ENCODE measurements around the gene GNS. TPM values are rescaled to one million over a fixed set of nuclear protein-coding genes. Genes with fewer than 3 reads are reported as not detected.

GNS gene
- total RNA-seq, 1 experiment from 2014 or later: 26.0 TPM

DNA sequence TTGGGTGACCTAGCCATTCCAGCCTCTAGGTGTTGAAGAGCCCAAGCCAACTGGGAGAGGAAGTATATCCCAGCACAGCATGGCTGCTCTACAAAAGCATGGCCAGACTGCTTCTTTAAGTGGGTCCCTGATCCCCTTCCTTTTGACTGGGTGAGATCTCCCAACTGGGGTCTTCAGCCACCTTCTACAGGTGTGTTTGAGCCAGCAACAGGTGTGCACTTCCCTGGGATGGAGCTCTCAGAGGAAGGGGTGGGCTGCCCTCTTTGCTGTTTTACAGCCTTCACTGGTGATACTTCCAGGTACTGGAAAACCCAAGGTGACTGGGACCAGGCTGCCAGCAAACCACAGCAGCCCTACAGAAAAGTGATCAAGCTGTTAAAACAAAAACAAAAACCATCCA, 14.2 kb upstream of the GNS start:
- Histone ChIP-seq H3K23ac (ENCODE audit: insufficient read length, low read depth, low read length) (no peak overlapping the region), H2BK15ac (ENCODE audit: low read depth, low read length) (no peak overlapping the region), H4K8ac (replicated peaks; ENCODE audit: insufficient read length, low read depth, low read length) (no peak overlapping the region), H3T11ph (ENCODE audit: low read length) (no peak overlapping the region), H3K14ac (ENCODE audit: insufficient read depth, low read length) (no peak overlapping the region), H3K9ac (ENCODE audit: extremely low read depth, insufficient read length, low read length) (no peak overlapping the region), H3K79me1 (ENCODE audit: insufficient read depth, low read depth, low read length, poor library complexity, severe bottlenecking) (no peaks in the 10 kb centered on the region), H2AK5ac (ENCODE audit: insufficient read length, low read length) (no peak overlapping the region), H3K79me2 (ENCODE audit: insufficient read depth, low read length) (no peaks in the 10 kb centered on the region), H2BK120ac (ENCODE audit: low read depth, low read length, poor library complexity, severe bottlenecking) (no peak overlapping the region), H3K27ac (ENCODE audit: insufficient read length, low read depth, low read length) (no peak overlapping the region), H3K4me1 (ENCODE audit: insufficient read depth, low read length) (no peaks in the 10 kb centered on the region), H3K4ac (ENCODE audit: low read depth, low read length) (no peak overlapping the region), H2BK20ac (ENCODE audit: low read depth, low read length, poor library complexity, severe bottlenecking) (no peak overlapping the region), H3K4me2 (ENCODE audit: insufficient read depth, insufficient read length, low read length) (no peak overlapping the region), H4K5ac (ENCODE audit: insufficient read length, low read depth, low read length) (no peak overlapping the region), H4K20me1 (ENCODE audit: control insufficient read depth, insufficient read depth, insufficient read length) (no peaks in the 10 kb centered on the region), H3K23me2 (ENCODE audit: insufficient read length, low read depth, low read length, poor library complexity, severe bottlenecking) (no peaks in the 10 kb centered on the region), H3K18ac (ENCODE audit: insufficient read length, low read depth, low read length) (no peak overlapping the region), H3K56ac (ENCODE audit: insufficient read length, low read depth, low read length) (no peak overlapping the region), H2AFZ (ENCODE audit: low read length) (no peak overlapping the region), H3K9me3 (ENCODE audit: control insufficient read depth, low read depth, low read length) (no peaks in the 10 kb centered on the region), H2BK12ac (ENCODE audit: insufficient read length, low read depth, low read length) (no peak overlapping the region), H3K27me3 (ENCODE audit: insufficient read depth, low read length) (no peaks in the 10 kb centered on the region), H2BK5ac (ENCODE audit: insufficient read length, low read length) (no peak overlapping the region), H4K91ac (ENCODE audit: insufficient read length, low read depth, low read length) (no peak overlapping the region)
- H3K27me3 Mint-ChIP-seq (ENCODE audit: low read depth): peaks cover 41% of the 10 kb centered on the region
- TF ChIP-seq, protein P1, sequence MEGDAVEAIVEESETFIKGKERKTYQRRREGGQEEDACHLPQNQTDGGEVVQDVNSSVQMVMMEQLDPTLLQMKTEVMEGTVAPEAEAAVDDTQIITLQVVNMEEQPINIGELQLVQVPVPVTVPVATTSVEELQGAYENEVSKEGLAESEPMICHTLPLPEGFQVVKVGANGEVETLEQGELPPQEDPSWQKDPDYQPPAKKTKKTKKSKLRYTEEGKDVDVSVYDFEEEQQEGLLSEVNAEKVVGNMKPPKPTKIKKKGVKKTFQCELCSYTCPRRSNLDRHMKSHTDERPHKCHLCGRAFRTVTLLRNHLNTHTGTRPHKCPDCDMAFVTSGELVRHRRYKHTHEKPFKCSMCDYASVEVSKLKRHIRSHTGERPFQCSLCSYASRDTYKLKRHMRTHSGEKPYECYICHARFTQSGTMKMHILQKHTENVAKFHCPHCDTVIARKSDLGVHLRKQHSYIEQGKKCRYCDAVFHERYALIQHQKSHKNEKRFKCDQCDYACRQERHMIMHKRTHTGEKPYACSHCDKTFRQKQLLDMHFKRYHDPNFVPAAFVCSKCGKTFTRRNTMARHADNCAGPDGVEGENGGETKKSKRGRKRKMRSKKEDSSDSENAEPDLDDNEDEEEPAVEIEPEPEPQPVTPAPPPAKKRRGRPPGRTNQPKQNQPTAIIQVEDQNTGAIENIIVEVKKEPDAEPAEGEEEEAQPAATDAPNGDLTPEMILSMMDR (conservative IDR thresholded peaks at IDR 0.05): no peak
- no peak for DNase-seq
- no peak overlapping the region for H3K4me3 Mint-ChIP-seq
- H3K9me3 Mint-ChIP-seq: peaks cover 12 to 15% of the 10 kb centered on the region in 2 experiments; a peak in 4 of 5 replicates
- no peaks in the 10 kb centered on the region; a peak in 1 of 7 replicates for H3K36me3 Mint-ChIP-seq (ENCODE audit: insufficient read depth in 1 of 3, low read depth in 3 of 3)
- no peaks in the 10 kb centered on the region for H3K4me1 Mint-ChIP-seq
- no peak overlapping the region for H3K27ac Mint-ChIP-seq
